Measurements from ENCODE around the gene KCNE4.

The KCNE4 gene

DNA sequence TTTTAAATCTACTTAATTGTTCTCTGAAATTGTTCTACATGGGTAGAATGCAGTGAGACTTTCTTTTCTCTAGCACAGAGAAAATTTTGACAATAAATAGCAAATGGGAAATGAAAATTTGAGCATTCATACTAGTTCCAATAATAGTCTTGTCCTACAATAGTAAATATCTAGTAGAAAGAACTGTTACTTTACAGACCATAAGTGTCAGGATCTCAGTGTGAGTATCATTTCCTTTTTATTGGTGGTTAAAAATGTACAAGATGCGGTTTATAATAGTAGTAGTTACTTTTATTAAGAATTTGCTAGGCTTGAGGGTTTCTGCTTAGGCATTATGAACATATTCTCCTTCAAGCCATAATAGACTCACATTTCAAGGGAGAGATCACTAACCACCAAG is 43.2 kb downstream of the KCNE4 start:
- TF ChIP-seq TAF1 (IDR thresholded peaks at IDR 0.05; ENCODE audit: borderline replicate concordance, low read depth, low read length) (no peak), POLR2A (IDR thresholded peaks at IDR 0.05; ENCODE audit: low read depth, low read length) (no peak), POLR2AphosphoS5 (IDR thresholded peaks at IDR 0.05; ENCODE audit: low read depth, low read length) (no peak)
- no peak for FAIRE-seq
- DNase-seq (ENCODE audit: insufficient read length), result no peak

DNA sequence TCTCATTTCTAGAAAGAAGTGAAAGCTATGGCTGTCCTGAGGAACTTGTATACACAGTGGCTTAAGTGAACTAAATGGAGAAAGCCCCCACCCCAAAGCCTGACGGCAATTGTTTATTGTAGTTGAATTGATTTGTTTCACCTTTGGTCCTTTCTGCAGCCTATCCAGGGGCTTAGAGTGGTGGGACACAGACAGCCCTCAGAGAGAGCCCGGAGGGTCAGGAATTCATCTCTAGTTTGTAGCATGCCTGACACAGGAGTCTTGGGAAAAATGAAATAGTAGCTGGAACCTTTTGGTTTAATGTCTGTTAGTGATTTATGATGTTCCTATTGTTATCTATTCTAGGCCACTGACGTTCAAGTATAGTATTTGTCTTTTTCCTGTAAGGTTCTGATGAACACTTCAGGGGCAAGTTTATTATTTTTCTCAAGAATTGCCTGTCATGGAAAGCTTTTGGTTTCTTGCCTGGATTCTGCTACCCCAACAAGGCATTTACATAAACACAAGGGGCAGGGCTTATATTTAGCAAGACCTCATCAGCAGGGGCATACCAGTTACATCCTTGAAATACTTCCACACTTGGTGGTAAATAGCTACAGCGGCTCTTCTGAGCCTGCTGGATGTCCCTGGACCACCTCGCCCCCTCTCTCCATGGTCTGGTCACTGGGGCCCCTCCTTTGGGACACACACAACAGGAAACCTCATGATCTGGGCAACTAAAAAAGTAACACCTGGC is 44.4 kb downstream of the KCNE4 start:
- FAIRE-seq (no peak), DNase-seq (ENCODE audit: insufficient read length) (no peak)
- TF ChIP-seq POLR2AphosphoS5 (IDR thresholded peaks at IDR 0.05; ENCODE audit: low read depth, low read length) (no peak), POLR2A (IDR thresholded peaks at IDR 0.05; ENCODE audit: low read depth, low read length) (no peak), TAF1 (IDR thresholded peaks at IDR 0.05; ENCODE audit: borderline replicate concordance, low read depth, low read length) (no peak)

DNA sequence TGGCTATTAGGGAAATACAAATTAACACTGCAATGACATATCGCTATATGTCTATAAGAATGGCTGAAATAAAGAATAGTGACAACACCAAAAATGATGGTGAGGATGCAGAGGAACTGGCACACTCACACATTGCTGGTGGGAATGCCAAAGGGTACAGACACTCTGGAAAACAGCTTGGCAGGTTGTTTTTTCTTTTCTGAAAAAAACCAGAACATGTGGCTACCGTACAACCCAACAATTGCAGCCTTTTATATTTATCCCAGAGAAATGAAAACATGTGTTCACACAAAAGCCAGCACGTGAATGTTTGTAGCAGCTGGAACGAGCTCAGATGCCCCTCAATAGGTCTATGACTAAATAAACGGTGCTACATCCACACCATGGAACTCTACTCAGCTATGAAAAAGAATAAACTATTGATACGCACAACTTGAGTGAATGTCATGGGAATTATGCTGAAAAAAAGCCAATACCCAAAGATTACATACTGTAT is 45.9 kb downstream of the KCNE4 start:
- DNase-seq (ENCODE audit: insufficient read length) (no peak), FAIRE-seq (no peak)
- TF ChIP-seq POLR2AphosphoS5 (IDR thresholded peaks at IDR 0.05; ENCODE audit: low read depth, low read length) (no peak), TAF1 (IDR thresholded peaks at IDR 0.05; ENCODE audit: borderline replicate concordance, low read depth, low read length) (no peak), POLR2A (IDR thresholded peaks at IDR 0.05; ENCODE audit: low read depth, low read length) (no peak)

- DNase-seq (ENCODE audit: insufficient read length) (no peak), FAIRE-seq (no peak)
- no peak for TF ChIP-seq POLR2AphosphoS5 (IDR thresholded peaks at IDR 0.05; ENCODE audit: low read depth, low read length)
- TF ChIP-seq POLR2A (IDR thresholded peaks at IDR 0.05; ENCODE audit: low read depth, low read length), result no peak
- TF ChIP-seq TAF1 (IDR thresholded peaks at IDR 0.05; ENCODE audit: borderline replicate concordance, low read depth, low read length), result no peak
Measured at GRCh38 chr2:223099561-223099960, 47.6 kb downstream of the KCNE4 start.

DNA sequence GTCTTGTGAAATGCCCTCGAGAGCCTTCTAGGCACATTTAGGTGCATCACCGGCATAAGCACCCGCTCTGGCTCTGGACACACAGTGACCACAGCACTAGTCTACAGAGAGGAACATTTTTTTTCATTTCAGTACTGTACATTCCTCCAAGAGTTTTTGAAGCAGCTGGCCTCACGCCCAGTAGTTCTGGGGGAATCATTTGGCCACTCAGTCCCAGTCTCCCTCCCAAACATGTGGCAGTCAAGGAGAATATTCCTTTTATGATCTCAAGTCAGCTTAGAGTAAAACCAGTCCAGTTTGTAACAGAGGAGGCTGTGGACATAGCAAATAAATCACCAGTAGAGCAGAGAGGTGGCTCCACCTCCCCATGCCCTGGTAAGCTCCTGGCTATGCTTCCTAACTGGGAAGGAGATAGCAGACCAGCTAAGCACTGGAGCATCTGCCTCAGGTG is 48.1 kb downstream of the KCNE4 start:
- no peak for TF ChIP-seq POLR2A (IDR thresholded peaks at IDR 0.05; ENCODE audit: low read depth, low read length)
- TF ChIP-seq TAF1 (IDR thresholded peaks at IDR 0.05; ENCODE audit: borderline replicate concordance, low read depth, low read length), result no peak
- no peak for TF ChIP-seq POLR2AphosphoS5 (IDR thresholded peaks at IDR 0.05; ENCODE audit: low read depth, low read length)

DNA sequence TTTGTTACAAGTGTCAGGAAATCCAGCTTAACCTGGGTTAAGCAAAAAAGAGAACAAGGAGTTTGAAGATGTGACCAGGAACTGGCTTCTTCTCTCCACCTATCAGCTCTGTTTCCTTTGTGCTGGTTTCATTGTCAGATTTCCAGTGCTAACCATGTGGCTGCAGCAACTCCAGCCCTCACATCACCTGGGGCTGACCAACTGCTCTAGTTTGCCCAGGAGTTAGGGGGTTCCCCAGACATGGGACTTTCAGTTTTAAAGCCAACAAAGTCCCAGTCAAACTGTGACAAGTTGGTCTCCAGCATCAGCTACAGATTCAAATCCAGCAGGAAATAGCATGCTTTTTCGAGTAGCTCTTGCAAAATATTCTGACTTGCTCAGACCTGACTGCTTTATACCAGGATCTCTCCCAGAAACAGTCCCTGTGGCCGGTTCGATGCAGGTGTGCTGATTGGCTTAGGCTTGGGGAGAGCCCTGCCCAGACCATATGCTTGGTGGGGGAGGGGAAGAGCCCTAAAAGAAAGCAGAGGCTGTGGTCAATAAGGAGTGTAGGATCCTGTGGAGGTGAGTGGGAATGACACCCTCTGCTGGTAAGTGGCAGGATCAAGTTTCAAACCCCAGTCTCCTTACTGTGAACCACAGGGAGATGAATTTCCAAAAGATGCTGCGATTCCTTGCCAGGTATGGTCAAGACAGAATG is 49.5 kb downstream of the KCNE4 start:
- FAIRE-seq (peak; percentile 62), DNase-seq (ENCODE audit: insufficient read length) (peak; percentile 5)
- no peak for TF ChIP-seq POLR2AphosphoS5 (IDR thresholded peaks at IDR 0.05; ENCODE audit: low read depth, low read length)
- TF ChIP-seq TAF1 (IDR thresholded peaks at IDR 0.05; ENCODE audit: borderline replicate concordance, low read depth, low read length), result no peak
- no peak for TF ChIP-seq POLR2A (IDR thresholded peaks at IDR 0.05; ENCODE audit: low read depth, low read length)

More for the DNA sequence above, 48.1 kb downstream of the KCNE4 start:
- no peak for DNase-seq (ENCODE audit: insufficient read length)
- no peak for FAIRE-seq

DNA sequence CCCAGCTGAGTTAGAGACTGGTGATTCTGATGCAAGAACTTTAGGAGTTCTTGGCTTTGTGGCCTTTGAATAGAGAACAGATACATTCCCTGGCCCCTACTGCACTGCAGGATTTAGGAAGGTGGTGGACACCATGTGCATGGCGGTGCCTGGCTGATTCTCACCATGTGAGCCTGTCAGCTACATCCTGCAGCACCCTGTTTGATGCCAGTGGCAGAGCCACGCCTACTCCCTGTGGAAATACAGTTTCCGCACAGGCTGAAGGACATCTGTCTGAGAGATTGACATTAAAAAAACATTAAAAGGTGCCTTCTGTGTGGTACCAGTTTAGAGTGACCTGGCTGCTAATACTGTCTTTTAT is 50.0 kb downstream of the KCNE4 start:
- DNase-seq (ENCODE audit: insufficient read length), result no peak
- FAIRE-seq, result no peak
- no peak for TF ChIP-seq POLR2AphosphoS5 (IDR thresholded peaks at IDR 0.05; ENCODE audit: low read depth, low read length)
- TF ChIP-seq POLR2A (IDR thresholded peaks at IDR 0.05; ENCODE audit: low read depth, low read length), result no peak
- TF ChIP-seq TAF1 (IDR thresholded peaks at IDR 0.05; ENCODE audit: borderline replicate concordance, low read depth, low read length), result no peak

- no peak for FAIRE-seq
- TF ChIP-seq POLR2A (IDR thresholded peaks at IDR 0.05; ENCODE audit: low read depth, low read length) (no peak), POLR2AphosphoS5 (IDR thresholded peaks at IDR 0.05; ENCODE audit: low read depth, low read length) (no peak), TAF1 (IDR thresholded peaks at IDR 0.05; ENCODE audit: borderline replicate concordance, low read depth, low read length) (no peak)
- no peak for DNase-seq (ENCODE audit: insufficient read length)
Measured at GRCh38 chr2:223102450-223102849, 50.5 kb downstream of the KCNE4 start.

DNA sequence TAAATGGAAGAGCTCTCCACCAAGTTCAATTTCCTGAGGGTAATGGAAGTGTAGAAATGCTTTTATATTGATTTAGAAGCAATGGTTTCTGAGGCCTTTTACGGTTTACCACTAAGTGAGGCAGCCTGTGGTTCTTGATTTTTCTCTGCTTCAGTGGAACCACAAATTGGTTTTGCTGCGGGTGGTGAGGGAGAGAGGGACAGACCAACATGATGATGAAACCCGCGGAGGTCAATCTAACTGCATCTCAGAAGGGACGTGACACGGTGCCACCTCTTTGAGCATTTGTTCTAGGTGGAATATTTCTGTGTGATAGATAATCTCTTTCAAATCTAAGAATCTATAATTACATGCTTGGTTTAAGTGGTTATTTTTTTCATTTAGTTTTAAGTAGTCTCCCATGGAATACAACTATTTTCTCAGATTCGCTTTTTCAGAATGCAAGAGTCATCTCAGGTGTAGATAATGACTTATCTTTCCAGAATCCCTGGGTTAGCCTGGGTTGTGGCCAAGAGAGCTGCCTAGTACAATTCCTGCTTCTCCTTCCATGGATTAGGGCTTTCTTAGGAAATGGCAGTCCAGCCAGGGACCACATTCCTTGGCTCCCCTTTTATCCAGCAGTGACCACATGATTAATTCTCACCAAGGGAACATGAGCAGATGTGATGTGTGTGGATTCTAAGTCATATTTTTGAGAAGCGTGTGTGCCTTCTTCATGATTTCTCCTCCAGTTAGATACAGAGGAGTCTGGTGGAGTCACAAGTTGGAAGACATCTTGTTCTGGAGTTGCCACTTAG is 52.5 kb downstream of the KCNE4 start:
- DNase-seq (ENCODE audit: insufficient read length), result no peak
- no peak for FAIRE-seq
- TF ChIP-seq POLR2AphosphoS5 (IDR thresholded peaks at IDR 0.05; ENCODE audit: low read depth, low read length) (no peak), POLR2A (IDR thresholded peaks at IDR 0.05; ENCODE audit: low read depth, low read length) (no peak), TAF1 (IDR thresholded peaks at IDR 0.05; ENCODE audit: borderline replicate concordance, low read depth, low read length) (no peak)

All from GM12892 (cell line).